Skeletal muscle tissue (tissue), 4 donors: ENCODE measurements around the gene ZBTB17. TPM values are rescaled to one million over a fixed set of nuclear protein-coding genes. Genes with fewer than 3 reads are reported as not detected.
A peak's percentile ranks its signal among the peaks of the same experiment; 100 is the strongest.
"Not testable (repeated sequence)": the region's sequence is repeated elsewhere in the genome, so short reads cannot be mapped to it uniquely, and the experiment has no call there.

Experiments used
- H3K27ac ChIP-seq: one replicate; pipeline ENCODE4 v1.7.0; 2013; ENCODE audit warnings: mild to moderate bottlenecking, low read depth, low read length, inconsistent platforms
- H3K27me3 ChIP-seq, 3 donors: one replicate each; pipeline ENCODE4 v1.7.0; 2013; ENCODE audit warnings: low read length in 3 of 3; ENCODE audit not compliant: control insufficient read depth in 3 of 3, insufficient read depth in 3 of 3
- H3K36me3 ChIP-seq, 3 donors: one replicate each; pipeline ENCODE4 v1.7.0; 2013; ENCODE audit warnings: low read length in 3 of 3; ENCODE audit not compliant: control insufficient read depth in 3 of 3, insufficient read depth in 3 of 3
- H3K4me1 ChIP-seq, 3 donors: one replicate each; pipeline ENCODE4 v1.7.0; 2013; ENCODE audit warnings: low read length in 3 of 3, mild to moderate bottlenecking in 3 of 3; ENCODE audit not compliant: control insufficient read depth in 3 of 3, insufficient read depth in 3 of 3
- H3K4me3 ChIP-seq, 3 donors: one replicate each; pipeline ENCODE4 v1.7.0; 2013; ENCODE audit warnings: low read length in 3 of 3
- H3K9ac ChIP-seq, 3 donors: one replicate each; pipeline ENCODE4 v1.7.0; 2013; ENCODE audit warnings: low read length in 3 of 3, mild to moderate bottlenecking in 3 of 3, moderate library complexity in 2 of 3, low read depth in 1 of 3
- H3K9me3 ChIP-seq, 3 donors: one replicate each; pipeline ENCODE4 v1.7.0; 2013; ENCODE audit warnings: low read length in 3 of 3; ENCODE audit not compliant: control insufficient read depth in 3 of 3
- total RNA-seq: library from RNA; depleted of rRNA; stranded (reverse); fragments of >200 nt; gene quantifications from one replicate; pipeline ENCODE4 v1.2.3, GENCODE V29; 2014
- donor health status: Osteomylitis.

The ZBTB17 gene
- 23.5 TPM for total RNA-seq

- H3K4me1 ChIP-seq = peaks cover 6 to 15% (median 7%) of the 10 kb centered on the region in 3 donors
- peak within 1 kb of the TSS; percentile 70 to 81 (median 81) for H3K9ac ChIP-seq
- H3K27ac ChIP-seq = peak within 1 kb of the TSS; percentile 74
- no peaks in the 10 kb centered on the region for H3K9me3 ChIP-seq
- no peaks in the 10 kb centered on the region for H3K27me3 ChIP-seq
- peak within 1 kb of the TSS; percentile 83 to 85 (median 84) for H3K4me3 ChIP-seq
- H3K36me3 ChIP-seq = peaks cover 10 to 19% (median 13%) of the 10 kb centered on the region in 3 donors
Observed at GRCh38 chr1:15975805-15976680, at the start of gene ZBTB17. ZBTB17 (minus strand) TSS chr1:15976101; CDS start chr1:15948495, 27,606 bp downstream.

- Histone ChIP-seq H3K27ac (no peak overlapping the region), H3K4me3 (no peak overlapping the region), H3K27me3 (peaks cover 0 to 7% (median under 1%) of the 10 kb centered on the region in 3 donors)
Observed at GRCh38 chr1:16023050-16023653, 47.3 kb upstream of the ZBTB17 start.

GRCh38 chr1:16022393-16022792, 46.5 kb upstream of the ZBTB17 start:
- Histone ChIP-seq H3K27me3 (peaks cover 0 to 2% (median 0%) of the 10 kb centered on the region in 3 donors), H3K4me1 (peaks cover 27 to 55% (median 54%) of the 10 kb centered on the region in 3 donors), H3K9me3 (no peaks in the 10 kb centered on the region)

More at GRCh38 chr1:16023050-16023653, 47.3 kb upstream of the ZBTB17 start:
- Histone ChIP-seq H3K4me1 (peaks cover 24 to 52% (median 51%) of the 10 kb centered on the region in 3 donors), H3K9ac (peak overlapping the region in 2 of 3 donors; percentile 12 to 45), H3K9me3 (no peaks in the 10 kb centered on the region), H3K36me3 (no peaks in the 10 kb centered on the region)

GRCh38 chr1:16021681-16022080, 45.8 kb upstream of the ZBTB17 start, which contains the start of gene CLCNKA:
CLCNKA (plus strand) TSS chr1:16022036; CDS start chr1:16022620, 584 bp downstream.
- H3K4me3 ChIP-seq = no peak within 1 kb of the TSS
- no peaks in the 10 kb centered on the region for H3K27me3 ChIP-seq
- peak within 1 kb of the TSS; percentile 99 for H3K27ac ChIP-seq

More at GRCh38 chr1:16022393-16022792, 46.5 kb upstream of the ZBTB17 start:
- Histone ChIP-seq H3K36me3 (peaks cover 0 to 3% (median 0%) of the 10 kb centered on the region in 3 donors), H3K9ac (peak overlapping the region in 2 of 3 donors; percentile 32 to 74), H3K4me3 (no peak overlapping the region), H3K27ac (peak overlapping the region; percentile 99)

GRCh38 chr1:16020878-16021277, 45.0 kb upstream of the ZBTB17 start:
- Histone ChIP-seq H3K27ac (peak overlapping the region; percentile 99), H3K36me3 (peaks cover 0 to 11% (median 5%) of the 10 kb centered on the region in 3 donors), H3K4me1 (peaks cover 38 to 67% (median 56%) of the 10 kb centered on the region in 3 donors), H3K9ac (peak overlapping the region in 2 of 3 donors; percentile 70 to 74)
- not testable (repeated sequence) for H3K4me3 ChIP-seq, H3K9me3 ChIP-seq, H3K27me3 ChIP-seq

More at GRCh38 chr1:16021681-16022080, 45.8 kb upstream of the ZBTB17 start, which contains the start of gene CLCNKA:
- Histone ChIP-seq H3K9ac (peak within 1 kb of the TSS; percentile 32 to 74 (median 33)), H3K4me1 (peaks cover 33 to 60% (median 51%) of the 10 kb centered on the region in 3 donors), H3K36me3 (peaks cover 0 to 10% (median 4%) of the 10 kb centered on the region in 3 donors), H3K9me3 (no peaks in the 10 kb centered on the region)

GRCh38 chr1:16020325-16020724, 44.4 kb upstream of the ZBTB17 start:
- Histone ChIP-seq H3K4me3 (peak overlapping the region in 1 of 3 donors; percentile 36), H3K4me1 (peaks cover 43 to 72% (median 60%) of the 10 kb centered on the region in 3 donors), H3K36me3 (peaks cover 0 to 12% (median 5%) of the 10 kb centered on the region in 3 donors), H3K27ac (peak overlapping the region; percentile 99), H3K27me3 (no peaks in the 10 kb centered on the region), H3K9me3 (no peaks in the 10 kb centered on the region), H3K9ac (peak overlapping the region; percentile 36 to 74 (median 70))

- Histone ChIP-seq H3K27ac (peak overlapping the region; percentile 99), H3K4me1 (peaks cover 49 to 78% (median 65%) of the 10 kb centered on the region in 3 donors), H3K27me3 (no peaks in the 10 kb centered on the region), H3K9ac (peak overlapping the region; percentile 92 to 100 (median 98)), H3K36me3 (peaks cover 0 to 17% (median 5%) of the 10 kb centered on the region in 3 donors), H3K4me3 (peak overlapping the region in 2 of 3 donors; percentile 36 to 94), H3K9me3 (no peaks in the 10 kb centered on the region)
Observed at GRCh38 chr1:16019644-16020277, 43.9 kb upstream of the ZBTB17 start.

- H3K27ac ChIP-seq = peak overlapping the region; percentile 99
- peak overlapping the region; percentile 79 to 94 (median 89) for H3K4me3 ChIP-seq
- H3K27me3 ChIP-seq = no peaks in the 10 kb centered on the region
- H3K9me3 ChIP-seq = no peaks in the 10 kb centered on the region
- peaks cover 56 to 85% (median 72%) of the 10 kb centered on the region in 3 donors for H3K4me1 ChIP-seq
- peak overlapping the region; percentile 92 to 100 (median 98) for H3K9ac ChIP-seq
- H3K36me3 ChIP-seq = peaks cover 0 to 17% (median 5%) of the 10 kb centered on the region in 3 donors
Observed at GRCh38 chr1:16018749-16019643, 43.1 kb upstream of the ZBTB17 start.
